8988T (cell line): ENCODE results near the gene FBXL20.
"Not testable (repeated sequence)": the region's sequence is repeated elsewhere in the genome, so short reads cannot be mapped to it uniquely, and the experiment has no call there.

Experiments
- DNase-seq: peaks from one replicate; pipeline ENCODE4 v3.0.0; 2011

Gene FBXL20

DNA sequence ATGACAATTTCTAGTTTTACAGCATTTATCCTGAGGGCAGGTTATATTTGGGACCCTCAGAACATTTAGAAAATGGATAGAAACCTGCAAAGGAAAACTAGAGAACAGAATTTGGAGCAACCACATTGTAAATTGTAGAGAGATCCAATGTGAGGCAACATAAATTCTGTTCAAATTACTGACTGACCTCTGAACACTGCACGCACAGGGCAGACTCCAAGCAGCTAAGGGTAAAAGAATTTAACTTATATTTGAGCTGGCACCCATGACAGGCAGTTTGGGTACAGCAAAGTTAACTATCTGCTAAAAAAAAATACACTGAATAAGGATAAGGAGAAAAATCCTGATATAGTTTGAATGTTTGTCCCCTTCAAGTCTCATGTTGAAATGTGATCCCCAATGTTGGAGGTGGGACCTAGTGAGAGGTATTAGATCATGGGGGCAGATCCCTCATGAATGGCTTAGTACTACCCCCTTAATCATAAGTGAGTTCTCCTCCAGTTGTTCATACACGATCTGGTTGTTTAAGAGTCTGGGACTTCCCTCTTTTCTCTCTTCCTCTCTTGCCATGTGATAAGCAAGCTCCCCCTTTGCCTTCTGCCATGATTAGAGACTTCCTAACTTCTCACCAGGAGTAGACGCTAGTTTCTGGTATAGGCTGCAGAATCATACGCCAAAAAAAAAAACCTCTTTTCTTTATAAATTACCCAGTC lies 75.7 kb downstream of the FBXL20 start:
- no peak for DNase-seq

DNA sequence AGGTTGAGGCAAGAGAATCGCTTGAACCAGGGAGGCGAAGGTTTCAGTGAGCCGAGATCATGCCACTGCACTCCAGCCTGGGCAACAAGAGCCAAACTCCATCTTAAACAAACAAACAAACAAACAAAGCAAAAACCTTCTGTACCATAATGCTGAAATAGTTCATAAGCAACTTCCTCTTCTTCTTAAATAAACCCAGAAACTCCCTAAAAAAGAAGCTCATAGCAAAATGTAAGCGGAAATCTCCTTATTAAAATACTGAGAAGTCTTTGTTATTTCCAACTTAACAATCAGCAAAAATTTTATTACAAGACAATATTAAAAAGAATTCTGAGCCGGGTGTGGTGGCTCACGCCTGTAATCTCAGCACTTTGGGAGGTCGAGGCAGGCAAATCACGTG lies 82.8 kb downstream of the FBXL20 start:
- no peak for DNase-seq

DNA sequence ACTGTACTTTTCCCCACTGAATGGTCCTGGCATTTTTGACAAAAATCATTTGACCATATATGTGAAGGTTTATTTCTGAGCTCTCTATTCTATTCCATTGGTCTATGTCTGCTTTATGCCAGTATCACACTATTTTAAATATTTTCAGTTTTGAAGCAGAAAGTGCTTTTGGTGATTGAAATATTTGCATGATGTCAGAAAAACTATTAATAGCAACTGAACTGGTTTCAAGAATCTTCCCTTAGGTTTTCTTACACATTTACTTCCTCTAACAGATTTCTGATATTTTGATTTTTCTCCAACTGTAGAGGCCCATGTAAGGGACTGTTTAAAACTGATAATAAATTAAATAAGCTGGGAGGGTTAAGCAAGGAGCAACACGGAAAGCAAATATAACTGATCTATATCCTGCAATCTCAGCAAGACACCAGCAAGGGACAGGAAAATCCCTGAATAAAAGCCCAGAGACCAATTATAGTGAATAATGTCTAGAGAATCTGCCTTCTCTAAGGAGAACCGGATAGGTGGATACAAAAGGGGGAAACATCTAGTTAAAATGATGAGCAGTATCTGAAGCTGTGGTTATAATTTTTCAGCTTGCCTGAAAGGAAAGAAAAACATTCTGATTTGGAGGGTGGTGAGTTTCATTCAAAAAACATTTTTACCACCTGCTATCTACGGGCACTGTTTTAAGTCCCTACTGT lies 94.8 kb downstream of the FBXL20 start:
- no peak for DNase-seq

DNA sequence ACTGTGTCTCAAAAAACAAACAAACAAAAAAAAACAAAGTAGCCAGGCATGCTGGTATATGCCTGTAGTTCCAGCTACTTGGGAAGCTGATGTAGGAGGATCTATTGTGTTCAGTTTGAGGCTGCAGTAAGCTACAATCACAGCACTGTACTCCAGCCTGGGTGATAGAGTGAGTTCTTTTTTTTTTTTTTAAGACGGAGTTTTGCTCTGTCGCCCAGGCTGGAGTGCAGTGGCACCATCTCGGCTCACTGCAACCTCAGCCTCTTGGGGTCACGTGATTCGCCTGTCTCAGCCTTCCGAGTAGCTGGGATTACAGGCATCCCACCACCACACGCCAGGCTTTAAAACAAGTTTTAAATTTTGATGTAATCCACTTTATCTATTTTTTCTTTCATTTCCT lies 95.4 kb downstream of the FBXL20 start:
- DNase-seq: no peak

DNA sequence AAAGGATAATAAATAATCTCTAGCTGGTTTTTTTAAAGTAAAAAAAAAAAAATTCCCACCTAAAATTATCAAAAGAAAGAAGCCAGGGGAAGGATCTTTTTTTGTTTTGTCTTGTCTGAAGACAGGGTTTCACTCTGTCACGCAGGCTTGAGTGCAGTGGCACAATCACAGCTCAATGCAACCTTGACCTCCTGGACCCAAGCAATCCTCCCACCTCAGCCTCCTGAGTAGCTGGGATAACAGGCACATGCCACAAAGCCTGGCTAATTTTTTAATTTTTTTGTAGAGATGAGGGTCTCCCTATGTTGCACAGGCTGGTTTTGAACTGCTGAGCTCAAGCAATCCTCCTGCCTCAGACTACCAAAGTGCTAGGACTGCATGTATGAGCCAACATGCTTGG lies 97.2 kb downstream of the FBXL20 start:
- no peak for DNase-seq

DNA sequence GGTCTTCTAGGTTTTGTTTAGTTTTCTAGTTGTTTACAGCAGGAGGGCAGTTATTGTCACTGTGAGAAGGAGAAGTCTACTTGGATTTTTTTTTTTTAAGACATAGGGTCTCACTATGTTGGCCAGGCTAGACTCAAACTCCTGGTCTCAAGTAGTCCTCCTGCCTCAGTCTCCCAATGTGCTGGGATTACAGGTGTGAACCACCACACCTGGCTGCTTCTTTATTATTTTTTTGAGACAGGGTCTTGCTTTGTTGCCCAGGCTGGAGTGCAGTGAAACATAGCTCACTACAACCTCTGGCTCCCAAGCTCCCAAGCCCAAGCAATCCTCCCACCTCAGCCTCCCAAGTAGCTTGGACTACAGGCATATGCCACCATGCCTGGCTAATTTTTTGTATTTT lies 107.4 kb downstream of the FBXL20 start:
- DNase-seq: no peak

DNA sequence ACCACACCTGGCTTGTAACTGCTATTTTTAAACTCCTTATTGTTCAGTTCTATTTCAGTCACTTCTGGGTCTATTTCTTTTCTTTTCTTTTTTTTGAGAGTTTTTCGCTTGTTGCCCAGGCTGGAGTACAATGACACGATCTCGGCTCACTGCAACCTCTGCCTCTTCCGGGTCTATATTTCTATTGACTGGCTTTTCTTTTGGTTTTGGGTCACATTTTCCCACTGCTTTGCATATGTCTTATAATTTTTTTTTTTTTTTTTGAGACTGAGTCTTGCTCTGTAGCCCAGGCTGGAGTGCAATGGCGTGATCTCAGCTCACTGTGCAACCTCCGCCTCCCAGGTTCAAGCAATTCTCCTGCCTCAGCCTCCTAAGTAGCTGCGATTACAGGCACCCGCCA lies 108.9 kb downstream of the FBXL20 start:
- DNase-seq: not testable (repeated sequence)

DNA sequence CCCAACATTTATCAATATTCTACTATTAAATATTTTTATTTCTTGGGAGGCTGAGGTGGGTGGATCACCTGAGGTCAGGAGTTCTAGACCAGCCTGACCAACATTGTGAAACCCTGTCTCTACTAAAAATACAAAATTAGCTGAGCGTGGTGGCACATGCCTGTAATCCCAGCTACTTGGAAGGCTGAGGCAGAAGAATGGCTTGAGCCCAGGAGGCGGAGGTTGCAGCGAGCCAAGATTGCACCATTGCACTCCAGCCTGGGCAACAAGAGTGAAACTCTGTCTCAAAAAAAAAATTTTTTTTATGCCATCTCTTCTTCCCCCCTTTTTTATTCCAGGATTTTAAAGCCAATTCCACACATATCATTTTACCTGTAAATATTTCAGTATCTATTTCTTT lies 114.9 kb downstream of the FBXL20 start:
- not testable (repeated sequence) for DNase-seq

DNA sequence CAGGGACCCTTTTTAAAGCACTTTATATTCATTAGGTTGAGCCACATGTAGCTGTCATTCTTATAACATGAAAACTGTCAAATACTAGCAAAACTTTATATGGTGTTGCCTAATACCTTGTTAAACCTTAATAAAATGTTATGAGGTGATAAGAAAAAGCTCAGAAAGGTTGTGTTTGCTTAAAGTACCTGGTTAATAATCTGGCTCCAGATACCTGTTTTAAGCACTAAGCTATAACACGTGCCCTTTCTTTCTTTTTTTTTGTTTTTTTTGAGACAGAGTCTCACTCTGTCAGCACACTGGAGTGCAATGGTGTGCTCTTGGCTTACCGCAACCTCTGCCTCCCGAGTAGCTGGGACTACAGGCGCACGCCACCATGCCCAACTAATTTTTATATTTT lies 116.7 kb downstream of the FBXL20 start:
- no peak for DNase-seq

DNA sequence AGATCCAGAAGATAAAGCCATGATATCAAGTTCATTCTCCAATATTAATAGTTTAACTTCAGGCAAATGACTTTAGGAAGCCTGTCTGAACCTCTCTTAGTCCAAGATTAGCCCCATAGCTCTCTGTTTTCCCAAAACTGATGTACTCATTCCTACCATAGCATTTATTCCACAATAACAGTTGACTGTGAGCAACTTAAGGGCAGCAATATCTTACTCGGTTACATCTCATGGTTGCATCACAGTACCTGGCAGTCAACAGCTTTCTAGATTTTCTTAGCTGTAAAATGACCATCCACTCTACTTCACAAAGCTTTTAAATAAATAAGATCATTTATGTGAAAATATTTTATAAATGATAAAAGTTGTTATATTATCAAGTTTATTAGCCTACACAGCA lies 117.5 kb downstream of the FBXL20 start:
- no peak for DNase-seq

DNA sequence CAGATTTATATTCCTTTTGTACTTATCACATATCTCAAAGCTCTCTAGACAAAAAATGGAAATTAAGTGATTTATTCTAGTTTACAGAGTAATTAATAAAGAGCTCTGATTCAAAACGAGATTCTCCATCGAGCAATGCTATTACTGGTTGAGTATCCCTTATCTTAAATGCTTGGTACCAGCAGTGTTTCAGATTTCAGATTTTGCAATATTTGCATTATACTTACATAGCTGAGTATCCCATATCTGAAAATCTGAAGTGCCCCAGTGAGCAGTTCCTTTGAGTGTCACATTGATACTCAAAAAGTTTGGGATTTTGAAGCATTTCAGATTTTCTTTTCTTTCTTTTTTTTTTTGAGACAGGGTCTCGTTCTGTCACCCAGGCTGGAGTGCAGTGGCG lies 118.3 kb downstream of the FBXL20 start:
- DNase-seq: no peak

DNA sequence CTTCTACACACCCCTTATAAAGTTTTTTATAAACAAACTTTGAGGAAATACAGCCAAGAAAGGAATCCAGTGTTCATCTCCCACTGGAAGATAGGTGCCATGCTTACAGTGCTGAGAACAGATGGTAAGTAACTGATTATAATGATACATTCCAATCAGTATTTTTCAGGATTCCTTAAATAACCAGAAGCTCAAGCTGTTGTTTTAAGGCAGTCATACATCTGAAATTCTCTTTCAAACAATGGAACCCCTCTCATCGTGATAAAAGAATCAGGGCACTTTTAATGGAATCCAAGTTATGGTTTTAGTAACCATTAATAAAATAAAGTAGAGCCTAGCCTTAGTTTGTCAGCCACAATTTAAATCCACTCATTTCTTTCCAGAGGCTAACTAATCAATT lies 119.6 kb downstream of the FBXL20 start:
- no peak for DNase-seq

DNA sequence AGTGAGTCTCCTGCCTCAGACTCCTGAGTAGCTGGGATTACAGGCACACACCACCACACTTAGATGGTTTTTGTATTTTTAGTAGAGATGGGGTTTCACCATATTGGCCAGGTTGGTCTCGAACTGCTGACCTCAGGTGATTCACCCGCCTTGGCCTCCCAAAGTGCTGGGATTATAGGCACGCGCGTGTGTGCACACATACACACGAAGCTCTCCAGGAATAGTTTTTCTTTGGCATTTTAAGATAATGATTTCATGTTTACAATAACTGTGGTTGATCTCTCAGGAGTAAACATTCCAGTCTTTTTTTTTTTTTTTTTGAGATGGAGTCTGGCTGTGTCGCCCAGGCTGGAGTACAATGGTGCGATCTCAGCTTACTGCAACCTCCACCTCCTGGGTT lies 123.2 kb downstream of the FBXL20 start:
- not testable (repeated sequence) for DNase-seq

DNA sequence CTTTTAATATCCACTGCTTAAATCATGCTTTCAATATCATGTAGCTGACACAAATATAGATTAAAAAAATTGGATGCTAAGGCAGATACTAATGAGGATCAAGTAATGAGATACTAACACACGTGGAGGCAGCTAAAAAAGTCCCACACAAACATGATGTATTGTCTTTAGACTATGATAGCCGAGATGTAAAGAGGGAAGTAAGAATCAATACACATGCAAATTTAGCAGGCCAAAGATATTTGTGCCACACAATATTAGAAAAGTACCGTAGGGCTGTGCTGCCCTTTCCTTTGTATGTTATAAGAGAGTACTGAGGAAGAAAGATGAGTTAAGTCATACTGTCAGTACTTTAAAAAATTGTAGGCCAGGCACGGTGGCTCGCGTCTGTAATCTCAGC lies 124.3 kb downstream of the FBXL20 start:
- DNase-seq: no peak

DNA sequence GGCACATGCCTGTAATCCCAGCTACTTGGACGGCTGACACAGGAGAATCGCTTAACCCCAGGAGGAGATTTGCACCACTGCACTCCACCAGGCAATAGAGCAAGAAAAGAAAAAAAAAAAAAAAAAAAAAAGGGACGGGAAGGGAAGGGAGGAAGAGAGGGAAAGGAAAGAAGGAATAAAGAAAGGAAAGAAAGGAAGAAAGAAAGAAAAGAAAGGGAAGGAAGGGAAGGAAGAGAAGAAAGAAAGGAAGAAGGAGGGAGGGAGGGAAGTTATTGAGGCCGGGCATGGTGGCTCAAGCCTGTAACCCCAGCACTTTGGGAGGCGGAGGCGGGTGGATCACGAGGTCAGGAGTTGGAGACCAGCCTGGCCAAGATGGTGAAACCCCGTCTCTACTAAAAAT lies 125.3 kb downstream of the FBXL20 start:
- DNase-seq: no peak

DNA sequence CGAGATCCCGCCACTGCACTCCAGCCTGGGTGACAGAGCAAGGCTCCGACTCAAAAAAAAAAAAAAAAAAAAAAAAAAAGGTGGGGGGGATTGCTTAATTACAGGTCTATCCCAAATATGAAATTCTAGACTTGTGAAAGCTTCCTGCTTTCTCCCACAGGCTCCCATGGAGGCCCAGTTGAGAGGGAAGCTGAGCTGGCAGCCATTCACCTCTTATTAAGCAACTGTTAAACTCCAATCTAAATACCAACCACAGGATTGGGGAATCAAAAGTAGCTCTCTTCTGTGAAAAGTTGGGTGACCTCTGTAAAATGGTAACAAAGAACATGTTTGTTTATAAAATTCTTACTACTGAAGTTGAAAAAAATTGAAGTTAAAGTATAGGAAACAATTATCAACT lies 129.9 kb downstream of the FBXL20 start:
- no peak for DNase-seq

DNA sequence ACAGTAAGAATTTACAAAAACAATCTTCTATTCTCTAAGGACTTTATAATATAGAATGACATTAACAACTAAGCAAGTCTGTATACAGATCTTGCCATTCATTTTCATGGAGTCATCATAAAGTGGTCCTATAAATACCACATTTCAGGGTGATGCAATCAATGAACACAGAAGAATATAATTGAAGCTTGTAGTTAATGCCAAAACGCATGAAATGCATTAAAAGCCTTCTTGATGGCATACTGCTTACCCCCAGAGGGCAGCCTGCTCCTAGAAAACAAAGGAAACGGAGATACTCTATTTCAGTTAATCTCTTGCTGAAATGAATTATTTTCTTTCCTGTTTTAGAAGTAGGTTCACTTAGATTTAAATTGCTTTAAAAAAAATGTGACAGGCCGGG lies 130.5 kb downstream of the FBXL20 start:
- no peak for DNase-seq

DNA sequence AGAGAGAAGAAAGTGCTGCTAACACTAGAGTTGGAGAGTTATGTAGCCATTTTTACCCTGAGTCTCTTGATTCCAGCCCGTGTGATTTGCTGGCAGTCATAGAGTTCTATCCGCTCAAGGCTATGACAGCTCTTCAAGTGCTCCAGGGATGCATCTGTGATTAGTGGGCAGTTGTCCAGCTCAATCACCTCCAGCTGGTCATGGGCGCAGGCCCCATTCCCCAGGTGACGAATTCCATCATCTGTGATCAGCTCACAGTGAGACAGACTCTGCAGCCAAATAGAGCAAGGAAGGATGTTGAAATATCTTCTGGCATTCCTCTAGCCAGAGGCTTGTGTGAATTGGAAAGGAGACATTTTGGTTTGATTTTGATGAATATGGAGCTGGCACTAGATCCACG lies 137.3 kb downstream of the FBXL20 start:
- DNase-seq: no peak

DNA sequence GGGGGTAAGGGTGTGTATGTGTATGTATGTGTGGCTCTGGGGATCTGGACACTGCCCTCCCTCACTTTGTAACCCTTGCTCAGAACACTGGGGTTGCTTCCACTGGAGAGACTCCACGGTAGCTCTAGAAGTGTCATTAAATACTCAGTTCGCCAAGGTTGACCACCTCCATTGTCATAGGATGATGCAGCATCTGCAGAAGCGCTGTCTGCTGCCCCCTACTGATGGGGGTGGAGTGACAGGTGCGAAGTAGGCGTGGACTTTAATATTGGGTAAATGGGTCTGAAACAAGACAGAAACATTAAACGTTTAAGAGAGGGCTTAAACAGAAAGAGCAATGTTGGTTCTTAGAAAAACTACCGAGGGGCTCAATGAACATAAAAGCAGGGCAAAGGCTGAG lies 140.1 kb downstream of the FBXL20 start:
- DNase-seq: no peak

DNA sequence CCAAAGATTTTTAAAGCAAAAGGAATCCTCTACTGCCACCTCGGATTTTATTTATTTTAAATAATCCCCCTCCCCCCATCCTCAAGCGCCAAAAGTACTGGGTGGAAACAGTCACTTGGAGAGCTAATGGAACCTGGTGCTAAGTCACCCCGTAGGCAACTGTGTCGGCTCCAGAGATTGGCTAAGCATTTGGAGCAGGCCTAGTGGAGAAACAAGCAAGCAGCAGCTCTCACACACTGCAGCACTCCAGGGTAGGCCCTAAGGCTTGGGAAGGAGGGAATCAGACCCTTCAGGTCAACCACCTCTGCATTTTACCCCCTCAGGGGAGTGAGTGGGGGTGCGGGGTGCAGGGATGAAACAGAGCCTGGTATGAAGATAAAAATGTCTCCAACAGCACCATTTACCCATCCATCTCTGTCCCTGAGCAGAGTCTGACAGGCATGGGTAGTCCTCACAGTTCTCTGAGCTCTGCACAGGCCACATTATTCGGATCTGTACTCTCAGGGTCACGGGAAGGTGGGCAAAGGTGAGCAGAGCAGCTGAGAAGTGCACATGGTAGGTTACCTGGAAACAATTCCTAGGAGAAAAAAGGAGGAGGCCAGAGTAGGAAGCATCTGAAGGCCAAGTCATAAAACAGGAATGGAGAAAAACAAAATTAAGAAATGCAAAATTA lies 148.5 kb downstream of the FBXL20 start:
- no peak for DNase-seq

DNA sequence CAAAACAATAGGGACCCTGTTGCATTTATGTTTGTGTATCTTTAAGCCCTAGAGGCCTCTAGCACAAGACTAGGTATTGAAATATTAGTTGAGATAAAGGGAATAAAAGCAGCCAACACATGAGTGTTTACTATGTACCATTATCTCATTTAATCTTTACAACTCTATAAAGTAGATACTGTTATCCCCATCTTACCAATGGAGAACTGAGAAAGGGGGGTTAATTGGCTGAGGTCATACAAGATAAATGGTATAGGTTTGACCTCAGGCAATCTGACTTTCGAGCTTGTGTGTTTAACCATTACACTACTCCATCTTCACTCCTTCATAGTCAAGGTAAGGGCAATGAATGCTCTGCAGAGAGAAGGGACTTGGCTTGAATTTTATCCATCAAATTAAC lies 149.4 kb downstream of the FBXL20 start:
- DNase-seq: no peak

DNA sequence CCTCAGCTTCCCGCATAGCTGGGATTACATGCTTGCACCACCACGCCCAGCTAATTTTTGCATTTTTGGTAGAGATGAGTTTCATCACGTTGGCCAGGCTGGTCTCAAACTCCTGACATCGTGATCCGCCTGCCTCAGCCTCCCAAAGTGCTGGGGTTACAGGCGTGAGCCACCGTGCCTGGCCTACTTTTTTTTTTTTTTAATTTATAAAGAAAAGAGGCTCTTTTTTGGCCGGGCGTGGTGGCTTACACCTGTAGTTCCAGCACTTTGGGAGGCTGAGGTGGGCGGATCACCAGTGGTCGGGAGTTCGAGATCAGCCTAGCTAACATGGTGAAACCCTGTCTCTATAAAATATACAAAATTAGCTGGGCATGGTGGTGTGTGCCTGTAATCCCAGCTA lies 151.3 kb downstream of the FBXL20 start:
- DNase-seq: not testable (repeated sequence)

DNA sequence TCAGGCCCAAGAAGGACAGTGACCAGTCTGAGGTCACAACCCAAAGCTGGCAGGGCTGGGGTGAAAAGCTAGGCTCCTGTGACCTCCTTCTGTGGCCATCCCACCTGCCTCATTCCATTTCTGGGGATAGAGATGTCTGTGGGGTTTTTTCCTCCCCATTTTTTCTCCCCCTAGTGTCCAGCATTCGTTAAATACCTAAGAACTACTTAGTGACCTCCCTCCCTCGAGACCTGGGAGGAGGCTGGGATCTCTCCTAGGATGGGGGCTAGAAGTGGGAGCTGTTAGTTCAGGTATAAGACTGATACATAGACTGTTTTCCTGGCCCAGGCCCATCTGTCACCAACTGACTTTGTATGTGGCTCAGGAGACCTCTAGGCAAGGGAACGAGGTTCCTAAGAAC lies 155.2 kb downstream of the FBXL20 start:
- DNase-seq: no peak
